HG03108 (cell line): ENCODE results near the gene TIAM2.
"Not testable (repeated sequence)": the region's sequence is repeated elsewhere in the genome, so short reads cannot be mapped to it uniquely, and the experiment has no call there.

Source experiments
- ATAC-seq: cut with Tn5 transposase; IDR thresholded peaks from one replicate; pipeline ENCODE4 v1.9.1; 2021; ENCODE audit warnings: moderate library complexity; ENCODE audit not compliant: unreplicated experiment

Gene TIAM2

GRCh38 chr6:155223646-155224451 lies 228.7 kb downstream of the TIAM2 start:
- peak; percentile 95 for ATAC-seq

DNA sequence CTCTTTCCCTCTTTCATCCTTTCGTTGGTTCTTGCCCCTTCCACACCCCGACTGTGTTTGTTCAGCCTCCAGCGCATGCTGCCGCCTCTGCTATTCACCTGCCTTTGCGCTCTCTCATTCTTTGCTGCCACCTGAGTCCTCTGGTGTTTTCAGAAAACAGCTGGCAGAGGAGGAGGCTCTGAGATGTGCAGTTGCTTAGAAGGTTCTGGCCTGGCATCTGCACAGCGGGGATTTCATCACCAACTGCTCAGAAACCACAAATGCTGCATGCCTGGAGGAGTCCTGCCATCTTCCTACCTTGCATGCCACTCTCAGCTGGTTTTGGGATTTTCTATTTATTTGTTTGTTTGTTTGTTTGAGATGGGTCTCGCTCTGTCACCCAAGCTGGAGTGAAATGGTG lies 229.5 kb downstream of the TIAM2 start:
- ATAC-seq, result no peak

DNA sequence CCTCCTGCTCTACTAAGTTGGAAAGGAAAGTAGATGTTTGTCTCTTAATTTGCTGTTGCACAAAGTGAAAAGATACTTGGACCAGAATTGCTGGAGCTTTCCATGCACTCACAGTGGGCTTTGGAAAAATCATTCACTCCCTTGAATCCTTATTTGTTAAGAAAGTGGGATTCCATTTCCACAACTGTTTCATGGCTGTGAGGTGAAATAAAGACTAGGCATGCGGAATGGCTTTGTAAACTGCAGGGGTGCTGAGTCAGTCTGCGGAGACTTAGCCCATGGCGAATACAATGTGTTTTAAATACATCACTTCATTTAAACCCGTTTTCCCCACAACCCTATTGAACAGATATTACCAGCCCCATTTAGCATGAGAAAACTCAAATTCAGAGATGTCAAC lies 231.9 kb downstream of the TIAM2 start:
- no peak for ATAC-seq

DNA sequence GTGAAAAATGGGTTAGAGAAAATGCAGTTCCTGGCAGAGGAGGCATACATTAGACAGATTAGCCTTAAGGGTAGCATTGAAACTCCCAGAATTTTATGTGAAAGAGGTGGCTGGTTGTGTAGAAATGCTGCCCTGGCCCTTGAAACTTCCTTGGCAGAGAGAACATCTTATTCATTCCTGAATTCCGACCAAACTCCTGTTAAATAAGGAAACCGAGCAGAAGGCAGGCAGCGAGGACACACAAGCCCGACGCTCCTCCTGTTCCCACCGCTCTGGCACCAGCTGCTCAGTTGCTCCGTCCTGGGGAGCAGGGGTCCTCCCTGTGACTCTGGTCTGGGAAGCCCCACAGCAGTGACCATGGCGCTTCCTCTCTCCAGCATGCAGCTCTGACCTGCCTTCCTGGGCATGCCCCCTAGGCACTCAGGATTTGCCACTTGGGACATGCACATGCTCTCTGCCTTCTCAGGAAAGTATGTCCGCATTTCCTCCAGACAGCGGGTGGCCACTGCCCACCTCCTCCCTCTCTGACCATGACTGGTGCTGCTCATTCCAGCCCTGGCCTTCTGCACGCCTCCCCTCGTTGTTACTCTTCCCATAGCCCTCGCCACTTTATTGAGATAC lies 233.5 kb downstream of the TIAM2 start:
- no peak for ATAC-seq

- ATAC-seq, result not testable (repeated sequence)
Measured at GRCh38 chr6:155230975-155231374, 235.9 kb downstream of the TIAM2 start.

DNA sequence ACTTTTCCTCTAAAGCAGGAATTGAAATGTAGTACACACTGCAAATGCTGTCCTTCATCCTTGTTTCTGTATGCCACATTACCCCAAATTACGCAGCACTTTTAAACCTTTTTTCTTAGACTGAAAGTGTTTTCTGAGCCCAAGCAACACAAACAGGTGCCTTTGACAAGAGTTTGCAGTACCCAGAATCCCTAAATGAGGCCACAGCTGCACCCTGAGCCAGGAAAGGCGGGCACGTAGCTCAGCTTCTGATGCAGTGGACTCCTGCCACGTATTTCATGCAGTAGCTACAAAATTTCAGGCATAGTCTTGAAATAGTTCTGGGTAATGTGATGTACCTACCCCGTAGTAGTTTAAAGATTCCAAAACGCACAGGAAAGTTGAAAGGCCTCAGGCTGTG lies 237.7 kb downstream of the TIAM2 start:
- ATAC-seq, result no peak

DNA sequence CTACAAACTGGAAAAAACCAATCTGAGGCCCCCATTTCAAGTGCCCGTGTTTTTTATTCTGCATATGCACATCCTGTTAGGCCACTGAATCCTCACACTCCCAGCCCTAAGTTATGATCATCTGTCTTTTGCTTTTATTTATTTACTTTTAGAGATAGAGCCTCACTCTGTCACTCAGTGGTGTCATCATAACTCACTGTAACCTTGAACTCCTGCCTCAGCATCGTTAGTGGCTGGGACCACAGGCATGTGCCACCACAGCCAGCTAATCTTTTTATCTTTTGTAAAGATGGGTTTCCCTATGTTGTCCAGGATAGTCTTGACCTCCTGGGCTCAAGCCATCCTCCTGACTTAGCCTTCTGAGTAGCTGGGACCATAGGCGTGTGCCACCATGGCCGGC lies 239.1 kb downstream of the TIAM2 start:
- ATAC-seq, result no peak

GRCh38 chr6:155234687-155235086 lies 239.6 kb downstream of the TIAM2 start:
- no peak for ATAC-seq

DNA sequence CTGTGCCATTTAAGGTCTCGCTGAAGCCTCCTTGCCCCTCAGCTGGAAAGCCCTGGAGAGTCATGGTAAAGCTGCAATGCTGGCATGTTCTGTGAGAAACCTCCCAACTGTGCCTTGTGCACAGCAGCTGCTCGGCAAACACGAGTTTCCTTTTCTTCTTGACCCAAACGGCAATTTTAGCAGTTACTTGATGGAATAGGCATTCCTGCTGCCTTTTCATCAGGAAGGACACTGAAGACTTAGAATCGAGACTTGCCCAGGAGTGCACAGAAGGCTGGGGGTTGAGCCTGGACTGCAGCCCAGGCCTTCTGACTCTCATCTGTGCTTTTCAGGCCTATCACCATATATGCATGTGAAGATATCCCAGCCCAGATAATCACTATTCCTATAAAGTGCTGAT lies 240.0 kb downstream of the TIAM2 start:
- no peak for ATAC-seq

DNA sequence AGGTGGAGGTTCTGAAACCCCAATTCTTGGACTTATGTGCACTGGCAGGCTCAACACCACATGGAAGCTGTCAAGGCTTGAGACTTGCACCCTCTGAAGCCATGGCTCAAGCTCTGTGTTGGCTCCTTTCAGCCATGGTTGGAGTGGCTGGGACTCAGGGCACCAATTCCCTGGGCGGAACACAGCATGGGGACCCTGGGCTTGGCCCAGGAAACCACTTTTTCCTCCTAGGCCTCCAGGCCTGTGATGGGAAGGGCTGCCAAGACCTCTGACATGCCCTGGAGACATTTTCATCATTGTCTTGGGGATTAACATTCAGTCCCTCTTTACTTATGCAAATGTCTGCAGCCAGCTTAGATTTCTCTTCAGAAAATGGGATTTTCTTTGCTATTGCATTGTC lies 242.5 kb downstream of the TIAM2 start:
- ATAC-seq, result no peak

DNA sequence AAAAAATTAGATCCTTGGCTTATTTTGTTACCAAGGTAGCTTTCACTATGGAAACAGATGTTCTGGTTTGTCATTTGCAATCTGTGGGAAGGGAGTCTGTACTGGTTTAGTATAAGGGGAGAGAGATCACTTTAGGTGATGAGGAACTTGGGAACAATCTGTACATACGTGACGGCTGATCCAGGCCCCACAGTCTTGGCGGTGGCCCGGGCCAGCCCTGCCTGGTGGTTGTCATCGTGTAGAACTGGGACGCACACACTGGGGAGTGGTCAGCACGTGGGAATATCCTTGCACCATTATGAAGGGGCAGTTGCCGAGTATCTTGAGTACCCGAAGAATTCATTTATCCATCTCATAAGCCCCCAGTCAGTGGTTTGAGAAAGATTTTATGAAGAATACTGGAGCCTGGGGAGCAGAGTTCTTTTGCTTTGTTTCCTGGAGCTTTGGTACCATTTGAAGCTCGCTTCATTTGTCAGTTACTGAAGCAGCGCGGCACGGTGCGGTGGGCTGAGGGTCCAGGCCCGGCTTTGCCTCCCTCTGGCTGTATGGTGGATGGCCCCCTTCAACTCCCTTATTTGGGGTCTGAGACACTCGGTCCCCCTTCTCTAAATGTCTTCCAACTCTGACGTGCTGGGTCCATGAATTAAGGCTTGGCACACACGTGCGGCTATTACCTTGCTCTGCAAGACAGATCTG lies 245.9 kb downstream of the TIAM2 start:
- no peak for ATAC-seq

- no peak for ATAC-seq
Measured at GRCh38 chr6:155241966-155242365, 246.9 kb downstream of the TIAM2 start.

DNA sequence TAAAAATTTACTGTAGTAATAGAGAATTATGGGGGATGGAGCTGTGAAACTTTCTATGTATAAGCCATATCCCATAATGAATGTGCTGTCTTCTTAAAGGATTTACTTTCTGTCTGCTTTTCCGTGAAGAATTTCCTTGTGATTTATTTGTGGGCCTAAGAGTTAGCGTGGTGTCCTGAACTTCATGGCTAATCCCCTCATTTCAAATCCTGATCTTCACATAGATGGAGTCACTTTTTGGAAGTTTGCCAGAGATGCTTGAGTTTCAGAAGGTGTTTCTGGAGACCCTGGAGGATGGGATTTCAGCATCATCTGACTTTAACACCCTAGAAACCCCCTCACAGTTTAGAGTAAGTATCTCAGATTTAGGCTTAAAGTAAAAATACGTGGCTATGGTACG lies 249.3 kb downstream of the TIAM2 start:
- ATAC-seq, result no peak

- no peak for ATAC-seq
Measured at GRCh38 chr6:155245193-155245592, 250.1 kb downstream of the TIAM2 start.

- ATAC-seq, result no peak
Measured at GRCh38 chr6:155245831-155246230, 250.7 kb downstream of the TIAM2 start.

DNA sequence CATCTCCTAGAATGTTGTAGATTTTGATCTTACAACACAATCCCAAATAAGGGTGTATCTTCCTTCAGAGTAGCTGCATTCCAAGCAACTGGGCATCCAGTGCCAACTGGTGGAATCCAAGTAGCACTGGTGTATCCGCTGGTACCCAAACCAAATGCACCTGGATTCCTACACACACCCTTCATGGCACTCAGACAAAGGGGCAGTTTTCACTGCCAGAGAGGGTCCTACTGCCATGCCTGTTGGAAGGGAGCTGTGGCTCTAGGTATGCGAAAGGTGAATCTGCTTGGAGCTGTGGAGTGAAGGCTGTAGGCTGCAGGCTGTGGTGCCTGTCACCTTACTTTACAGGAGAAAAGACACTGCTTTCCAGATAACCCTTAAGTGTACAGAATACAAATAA lies 251.7 kb downstream of the TIAM2 start:
- ATAC-seq, result no peak

DNA sequence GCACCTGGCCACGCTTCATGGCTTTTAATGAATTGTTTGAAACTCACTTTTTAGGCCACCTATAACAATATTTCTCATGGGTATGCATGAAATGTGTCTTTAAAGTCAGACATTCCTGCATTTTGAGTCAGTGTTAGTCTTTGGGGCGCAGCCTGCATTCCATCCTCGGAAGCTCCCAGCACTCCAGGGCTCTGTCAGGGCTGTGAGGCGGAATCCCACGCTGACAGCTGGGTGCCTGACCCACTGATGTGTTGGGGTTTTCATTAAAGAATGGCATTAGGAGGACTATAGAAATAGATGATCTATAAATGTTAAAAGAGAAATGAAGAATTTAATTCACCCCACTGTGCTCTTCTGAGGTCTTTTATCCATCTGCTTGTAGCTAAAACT lies 252.5 kb downstream of the TIAM2 start:
- no peak for ATAC-seq

DNA sequence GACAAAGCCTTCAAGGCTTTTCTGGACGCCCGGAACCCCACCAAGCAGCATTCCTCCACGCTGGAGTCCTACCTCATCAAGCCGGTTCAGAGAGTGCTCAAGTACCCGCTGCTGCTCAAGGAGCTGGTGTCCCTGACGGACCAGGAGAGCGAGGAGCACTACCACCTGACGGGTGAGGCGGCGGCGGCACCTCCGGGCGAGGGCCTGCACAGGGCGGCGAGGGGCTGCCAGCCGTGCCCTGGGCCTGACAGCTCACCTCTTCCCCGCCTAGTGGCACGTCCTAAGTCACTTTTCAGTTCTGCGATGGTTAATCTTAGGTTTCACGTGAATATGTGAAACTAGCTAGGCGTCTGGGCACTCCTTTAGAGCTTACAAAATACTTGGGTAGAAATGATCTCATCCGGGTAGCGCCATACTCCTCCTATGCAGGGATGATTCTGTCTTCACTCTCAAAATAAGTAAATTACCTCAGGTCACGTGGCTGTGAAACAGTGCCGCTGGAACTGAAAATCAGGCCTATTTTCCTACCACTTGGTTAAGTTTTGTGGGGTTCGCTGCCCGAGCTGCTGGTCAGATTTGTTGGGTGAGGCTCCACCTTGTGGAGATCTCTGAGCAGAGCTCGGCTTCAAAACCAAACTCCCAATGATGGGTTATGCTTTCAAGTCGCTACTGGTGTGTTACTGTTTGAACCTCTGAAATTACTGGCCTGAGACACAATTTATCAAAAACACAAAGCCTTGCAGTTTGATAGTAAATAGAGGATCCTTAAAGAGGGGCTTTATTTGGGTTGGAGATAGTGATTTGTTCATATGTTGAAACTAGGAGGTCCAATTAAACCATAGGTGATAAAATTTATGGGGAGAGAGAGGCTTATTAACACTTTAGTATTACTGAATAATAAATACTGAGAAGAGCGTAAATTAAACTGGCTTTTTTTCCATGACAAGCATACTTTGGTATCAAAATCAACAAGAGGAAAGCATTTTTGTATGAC lies 253.2 kb downstream of the TIAM2 start:
- no peak for ATAC-seq

GRCh38 chr6:155250701-155251381 lies 255.7 kb downstream of the TIAM2 start:
- no peak for ATAC-seq

DNA sequence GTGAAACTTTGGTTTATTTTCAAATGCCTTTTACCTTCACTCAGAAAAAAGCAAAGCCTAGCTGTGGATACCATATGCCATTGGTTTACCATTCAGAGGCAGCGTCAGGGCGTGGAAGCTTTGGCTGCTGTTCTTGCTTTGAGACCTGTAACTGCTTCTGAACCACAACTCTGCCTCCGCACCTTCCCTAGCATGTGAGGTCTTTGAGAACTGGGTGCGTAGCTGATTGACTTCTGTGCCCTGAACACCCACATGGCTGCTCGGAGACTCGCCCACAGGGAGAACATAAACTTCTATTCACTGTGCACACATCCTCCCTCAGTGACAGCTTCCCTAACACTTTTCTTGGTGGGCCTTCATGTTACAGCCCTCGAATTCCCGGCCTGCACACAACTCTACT lies 257.5 kb downstream of the TIAM2 start:
- ATAC-seq, result no peak
